Liver (tissue), 9 donors: ENCODE data around the gene CASZ1. TPM values are rescaled to one million over a fixed set of nuclear protein-coding genes. Genes with fewer than 3 reads are reported as not detected.

ENCODE experiments used
- DNase-seq: peaks from one replicate; pipeline ENCODE4 v3.0.0-alpha.2; 2017; ENCODE audit warnings: low spot score
- H3K27ac ChIP-seq, 2 donors: one replicate each; pipeline ENCODE4 v1.7.0; 2013; ENCODE audit warnings: inconsistent platforms in 2 of 2, low read length in 2 of 2, control low read depth in 1 of 2, low read depth in 1 of 2, mild to moderate bottlenecking in 1 of 2
- H3K27me3 ChIP-seq, 4 donors: one replicate each; pipeline versions ENCODE4 v1.6.1 to v1.7.0; 2013; ENCODE audit warnings: low read length in 3 of 4, inconsistent platforms in 1 of 4, mild to moderate bottlenecking in 1 of 4, moderate library complexity in 1 of 4; ENCODE audit not compliant: control insufficient read depth in 4 of 4, insufficient read depth in 4 of 4
- H3K36me3 ChIP-seq, 4 donors: one replicate each; pipeline versions ENCODE4 v1.6.1 to v1.7.0; 2013; ENCODE audit warnings: low read length in 3 of 4, mild to moderate bottlenecking in 3 of 4, low read depth in 1 of 4, moderate library complexity in 1 of 4; ENCODE audit not compliant: control insufficient read depth in 4 of 4, insufficient read depth in 3 of 4
- H3K4me1 ChIP-seq, 4 donors: one replicate each; pipeline versions ENCODE4 v1.6.1 to v1.7.0; 2013; ENCODE audit warnings: low read length in 3 of 4, mild to moderate bottlenecking in 3 of 4, moderate library complexity in 1 of 4; ENCODE audit not compliant: control insufficient read depth in 4 of 4, insufficient read depth in 4 of 4
- H3K4me3 ChIP-seq, 3 donors: one replicate each; pipeline versions ENCODE4 v1.6.1 to v1.7.0; 2013; ENCODE audit warnings: low read length in 3 of 3, control low read depth in 1 of 3, low read depth in 1 of 3, mild to moderate bottlenecking in 1 of 3
- H3K9ac ChIP-seq, 2 donors: one replicate each; pipeline ENCODE4 v1.7.0; 2013; ENCODE audit warnings: low read length in 2 of 2, mild to moderate bottlenecking in 2 of 2, moderate library complexity in 2 of 2, control low read depth in 1 of 2, low read depth in 1 of 2
- H3K9me3 ChIP-seq, 4 donors: one replicate each; pipeline versions ENCODE4 v1.6.1 to v1.7.0; 2013; ENCODE audit warnings: low read length in 3 of 4; ENCODE audit not compliant: control insufficient read depth in 4 of 4
- ATF3 ChIP-seq: IDR thresholded peaks from 2 replicates; pipeline ENCODE4 v1.6.1; 2016; ENCODE audit warnings: antibody characterized with exemption
- EGR1 ChIP-seq, 2 donors: IDR thresholded peaks; 2 replicates each; pipeline ENCODE4 v1.6.1; 2016 to 2018; ENCODE audit warnings: antibody characterized with exemption in 2 of 2, low read depth in 2 of 2
- FOXA1 ChIP-seq: IDR thresholded peaks from 2 replicates; pipeline ENCODE4 v1.6.1; 2016; ENCODE audit warnings: antibody characterized with exemption
- FOXA2 ChIP-seq: IDR thresholded peaks from 2 replicates; pipeline ENCODE4 v1.6.1; 2016; ENCODE audit warnings: antibody characterized with exemption
- GABPA ChIP-seq, 2 donors: IDR thresholded peaks in 1 of 2; conservative IDR thresholded peaks in 1 of 2; 2 replicates each; pipeline ENCODE4 v1.6.1; 2016; ENCODE audit warnings: antibody characterized with exemption in 2 of 2, mild to moderate bottlenecking in 1 of 2, moderate library complexity in 1 of 2
- HNF4A ChIP-seq, 2 donors: conservative IDR thresholded peaks; 2 replicates each; pipeline ENCODE4 v1.6.1; 2016; ENCODE audit warnings: antibody characterized with exemption in 2 of 2, mild to moderate bottlenecking in 2 of 2
- HNF4G ChIP-seq: IDR thresholded peaks from 2 replicates; pipeline ENCODE4 v1.6.1; 2016; ENCODE audit warnings: antibody characterized with exemption
- JUND ChIP-seq, 2 donors: IDR thresholded peaks; 2 replicates each; pipeline ENCODE4 v1.6.1; 2016; ENCODE audit warnings: antibody characterized with exemption in 2 of 2
- MAX ChIP-seq: IDR thresholded peaks from 2 replicates; pipeline ENCODE4 v1.6.1; 2016; ENCODE audit warnings: antibody characterized with exemption
- NR2F2 ChIP-seq: IDR thresholded peaks from 2 replicates; pipeline ENCODE4 v1.6.1; 2016; ENCODE audit warnings: antibody characterized with exemption
- RAD21 ChIP-seq, 2 donors: IDR thresholded peaks; 2 replicates each; pipeline ENCODE4 v1.6.1; 2016; ENCODE audit warnings: antibody characterized with exemption in 2 of 2, mild to moderate bottlenecking in 2 of 2
- SP1 ChIP-seq: IDR thresholded peaks from 2 replicates; pipeline ENCODE4 v1.6.1; 2018; ENCODE audit warnings: antibody characterized with exemption, mild to moderate bottlenecking
- TAF1 ChIP-seq: conservative IDR thresholded peaks from 2 replicates; pipeline ENCODE4 v1.6.1; 2016; ENCODE audit warnings: antibody characterized with exemption, mild to moderate bottlenecking
- YY1 ChIP-seq: IDR thresholded peaks from 2 replicates; pipeline ENCODE4 v1.6.1; 2016; ENCODE audit warnings: antibody characterized with exemption, mild to moderate bottlenecking
- WGBS: extraction: QIAGEN DNeasy Blood & Tissue Kit; methylation state at CpG from one replicate; pipeline ENCODE4 v1.1.7; 2013; 5-methylcytosine and 5-hydroxymethylcytosine counted together
- polyA plus RNA-seq, 2 donors: library from polyadenylated mRNA; stranded (reverse) in 1 of 2; unstranded in 1 of 2; fragments of 200-250 nt in 1 of 2; fragments of >200 nt in 1 of 2; fragmentation: Nextera tagmentation in 1 of 2; extraction: Ambion mirVana in 1 of 2; gene quantifications; one replicate each; pipeline versions ENCODE4 v1.2.1 to v1.2.3, GENCODE V29; 2013 to 2015
- total RNA-seq, 2 donors: library from RNA; depleted of rRNA; stranded (reverse); fragments of >200 nt; gene quantifications; one replicate each; pipeline ENCODE4 v1.2.3, GENCODE V29; 2014
- TF ChIP-seq, protein P1 (sequence below): fragments of 150-350 bp; IDR thresholded peaks from 2 replicates; pipeline ENCODE4 v1.5.1; 2017; ENCODE audit warnings: improper control_type of control experiment, low read depth, low read length; ENCODE audit not compliant: missing input control
- TF ChIP-seq, protein P2 (sequence below): IDR thresholded peaks from 2 replicates; pipeline ENCODE4 v1.6.1; 2016; ENCODE audit warnings: antibody characterized with exemption
- donor health status: healthy.
- donor health status: healthy.
- donor health status: healthy.
- donor health status: healthy.
- donor health status: healthy.

The CASZ1 gene
- total and polyA plus RNA-seq, 4 donors = 1.0 to 3.5 (median 1.9) TPM

- TF ChIP-seq, protein P1, sequence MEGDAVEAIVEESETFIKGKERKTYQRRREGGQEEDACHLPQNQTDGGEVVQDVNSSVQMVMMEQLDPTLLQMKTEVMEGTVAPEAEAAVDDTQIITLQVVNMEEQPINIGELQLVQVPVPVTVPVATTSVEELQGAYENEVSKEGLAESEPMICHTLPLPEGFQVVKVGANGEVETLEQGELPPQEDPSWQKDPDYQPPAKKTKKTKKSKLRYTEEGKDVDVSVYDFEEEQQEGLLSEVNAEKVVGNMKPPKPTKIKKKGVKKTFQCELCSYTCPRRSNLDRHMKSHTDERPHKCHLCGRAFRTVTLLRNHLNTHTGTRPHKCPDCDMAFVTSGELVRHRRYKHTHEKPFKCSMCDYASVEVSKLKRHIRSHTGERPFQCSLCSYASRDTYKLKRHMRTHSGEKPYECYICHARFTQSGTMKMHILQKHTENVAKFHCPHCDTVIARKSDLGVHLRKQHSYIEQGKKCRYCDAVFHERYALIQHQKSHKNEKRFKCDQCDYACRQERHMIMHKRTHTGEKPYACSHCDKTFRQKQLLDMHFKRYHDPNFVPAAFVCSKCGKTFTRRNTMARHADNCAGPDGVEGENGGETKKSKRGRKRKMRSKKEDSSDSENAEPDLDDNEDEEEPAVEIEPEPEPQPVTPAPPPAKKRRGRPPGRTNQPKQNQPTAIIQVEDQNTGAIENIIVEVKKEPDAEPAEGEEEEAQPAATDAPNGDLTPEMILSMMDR = no peak
- no peak for TF ChIP-seq GABPA (IDR thresholded peaks at IDR 0.05 in 1 of 2, conservative IDR thresholded peaks at IDR 0.05 in 1 of 2)
- TF ChIP-seq, protein P2, sequence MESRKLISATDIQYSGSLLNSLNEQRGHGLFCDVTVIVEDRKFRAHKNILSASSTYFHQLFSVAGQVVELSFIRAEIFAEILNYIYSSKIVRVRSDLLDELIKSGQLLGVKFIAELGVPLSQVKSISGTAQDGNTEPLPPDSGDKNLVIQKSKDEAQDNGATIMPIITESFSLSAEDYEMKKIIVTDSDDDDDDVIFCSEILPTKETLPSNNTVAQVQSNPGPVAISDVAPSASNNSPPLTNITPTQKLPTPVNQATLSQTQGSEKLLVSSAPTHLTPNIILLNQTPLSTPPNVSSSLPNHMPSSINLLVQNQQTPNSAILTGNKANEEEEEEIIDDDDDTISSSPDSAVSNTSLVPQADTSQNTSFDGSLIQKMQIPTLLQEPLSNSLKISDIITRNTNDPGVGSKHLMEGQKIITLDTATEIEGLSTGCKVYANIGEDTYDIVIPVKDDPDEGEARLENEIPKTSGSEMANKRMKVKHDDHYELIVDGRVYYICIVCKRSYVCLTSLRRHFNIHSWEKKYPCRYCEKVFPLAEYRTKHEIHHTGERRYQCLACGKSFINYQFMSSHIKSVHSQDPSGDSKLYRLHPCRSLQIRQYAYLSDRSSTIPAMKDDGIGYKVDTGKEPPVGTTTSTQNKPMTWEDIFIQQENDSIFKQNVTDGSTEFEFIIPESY = no peak
- no peak for TF ChIP-seq YY1
- no peak for TF ChIP-seq HNF4A (conservative IDR thresholded peaks at IDR 0.05)
- no peak for TF ChIP-seq EGR1 (IDR thresholded peaks at IDR 0.05; ENCODE audit: low read depth in 2 of 2)
- no peak for TF ChIP-seq FOXA1
- TF ChIP-seq ATF3 = no peak
Measured at GRCh38 chr1:10631121-10631810, 165.2 kb downstream of the CASZ1 start (continued).

GRCh38 chr1:10630661-10631120, 165.8 kb downstream of the CASZ1 start:
- WGBS = 93% methylated on average over 13 of the region's 13 CpGs
- Histone ChIP-seq H3K4me1 (peaks cover 11 to 38% (median 15%) of the 10 kb centered on the region in 4 donors), H3K27ac (no peak overlapping the region), H3K4me3 (no peak overlapping the region), H3K9me3 (no peaks in the 10 kb centered on the region), H3K36me3 (peaks cover 0 to 15% (median 2%) of the 10 kb centered on the region in 4 donors), H3K27me3 (no peaks in the 10 kb centered on the region), H3K9ac (no peak overlapping the region)
- TF ChIP-seq FOXA2 = no peak
- no peak for TF ChIP-seq HNF4A (conservative IDR thresholded peaks at IDR 0.05)
- TF ChIP-seq ATF3 = no peak
- no peak for TF ChIP-seq HNF4G
- no peak for TF ChIP-seq MAX
- no peak for TF ChIP-seq TAF1
- TF ChIP-seq EGR1 (IDR thresholded peaks at IDR 0.05; ENCODE audit: low read depth in 2 of 2) = no peak
- TF ChIP-seq YY1 = no peak
- no peak for TF ChIP-seq NR2F2
- TF ChIP-seq JUND (IDR thresholded peaks at IDR 0.05) = no peak
- TF ChIP-seq SP1 = no peak
- TF ChIP-seq, protein P1 = no peak
- no peak for TF ChIP-seq RAD21 (IDR thresholded peaks at IDR 0.05)
- TF ChIP-seq FOXA1 = no peak
- TF ChIP-seq GABPA (IDR thresholded peaks at IDR 0.05 in 1 of 2, conservative IDR thresholded peaks at IDR 0.05 in 1 of 2) = no peak
- TF ChIP-seq, protein P2 = no peak
- no peak for DNase-seq
